Mucosa of descending colon (tissue), 3 donors: Measurements from ENCODE around the gene MTMR6. TPM values are rescaled to one million over a fixed set of nuclear protein-coding genes. Genes with fewer than 3 reads are reported as not detected.

Experiments used
- ATAC-seq: fragments of 200-7000 bp; cut with Tn5 transposase; one replicate; pipeline ENCODE4 v1.9.1; 2020; ENCODE audit warnings: mild to moderate bottlenecking, moderate library complexity
- DNase-seq, 3 donors: peaks; one replicate each; pipeline ENCODE4 v3.0.0-alpha.2; 2020
- H3K36me3 ChIP-seq: fragments of 200-600 bp; one replicate; pipeline ENCODE4 v1.8.0; 2021; ENCODE audit warnings: low read depth, mild to moderate bottlenecking
- H3K4me1 ChIP-seq: fragments of 200-600 bp; one replicate; pipeline ENCODE4 v1.8.0; 2021; ENCODE audit warnings: low read depth, mild to moderate bottlenecking
- H3K4me3 ChIP-seq: fragments of 200-600 bp; one replicate; pipeline ENCODE4 v1.8.0; 2021; ENCODE audit warnings: mild to moderate bottlenecking
- H3K9me3 ChIP-seq: fragments of 200-600 bp; one replicate; pipeline ENCODE4 v1.8.0; 2021; ENCODE audit warnings: mild to moderate bottlenecking
- intact Hi-C, 2 donors: fragments of 100-400 bp; cut with DNase I in 1 of 2; cut with micrococcal nuclease in 1 of 2; formaldehyde crosslinking; loops; one replicate each; pipeline versions ENCODE4 v1.11.0 to v1.11.1; 2022; cut with DNase I, micrococcal nuclease
- long read RNA-seq, 2 donors: library from polyadenylated mRNA; unstranded; transcript quantifications; one replicate each; pipeline ENCODE4 v2.0.0, GENCODE V29; 2019 to 2021
- total RNA-seq, 3 donors: library from RNA; stranded (reverse); fragmentation: NEBNext Ultra II Directional in 2 of 3; extraction: Animal tissue kit (Norgen Biotek cat#: 25700) in 2 of 3; gene quantifications; one replicate each; pipeline versions ENCODE4 v1.2.1 to v1.2.4, GENCODE V29; 2021 to 2023
- TF ChIP-seq, protein P1 (sequence below): fragments of 200-600 bp; IDR thresholded peaks from one replicate; pipeline ENCODE4 v1.8.0; 2022; ENCODE audit warnings: antibody characterized with exemption, mild to moderate bottlenecking
- donor health status: DM: no; HTN: no; CAD: no; lungs with moderate emphysema.
- donor health status: DM: no; HTN: no; CAD: no.
- donor health status: DM: no; HTN: yes; CAD: no.

MTMR6 gene
- 10 to 100 TPM; 10.8 to 18.5 (median 13.7) TPM for total RNA-seq
- long read RNA-seq, donor 1, full-length matches to known transcripts, result 36 of 46 reads
- long read RNA-seq, donor 1, partial matches to known transcripts, result 4 of 46 reads
- long read RNA-seq, donor 1, other reads (novel, unspliced or antisense), result 6 of 46 reads
- long read RNA-seq, donor 2, full-length matches to known transcripts, result 1 of 5 reads
- long read RNA-seq, donor 2, partial matches to known transcripts, result 1 of 5 reads
- long read RNA-seq, donor 2, other reads (novel, unspliced or antisense), result 3 of 5 reads

DNA sequence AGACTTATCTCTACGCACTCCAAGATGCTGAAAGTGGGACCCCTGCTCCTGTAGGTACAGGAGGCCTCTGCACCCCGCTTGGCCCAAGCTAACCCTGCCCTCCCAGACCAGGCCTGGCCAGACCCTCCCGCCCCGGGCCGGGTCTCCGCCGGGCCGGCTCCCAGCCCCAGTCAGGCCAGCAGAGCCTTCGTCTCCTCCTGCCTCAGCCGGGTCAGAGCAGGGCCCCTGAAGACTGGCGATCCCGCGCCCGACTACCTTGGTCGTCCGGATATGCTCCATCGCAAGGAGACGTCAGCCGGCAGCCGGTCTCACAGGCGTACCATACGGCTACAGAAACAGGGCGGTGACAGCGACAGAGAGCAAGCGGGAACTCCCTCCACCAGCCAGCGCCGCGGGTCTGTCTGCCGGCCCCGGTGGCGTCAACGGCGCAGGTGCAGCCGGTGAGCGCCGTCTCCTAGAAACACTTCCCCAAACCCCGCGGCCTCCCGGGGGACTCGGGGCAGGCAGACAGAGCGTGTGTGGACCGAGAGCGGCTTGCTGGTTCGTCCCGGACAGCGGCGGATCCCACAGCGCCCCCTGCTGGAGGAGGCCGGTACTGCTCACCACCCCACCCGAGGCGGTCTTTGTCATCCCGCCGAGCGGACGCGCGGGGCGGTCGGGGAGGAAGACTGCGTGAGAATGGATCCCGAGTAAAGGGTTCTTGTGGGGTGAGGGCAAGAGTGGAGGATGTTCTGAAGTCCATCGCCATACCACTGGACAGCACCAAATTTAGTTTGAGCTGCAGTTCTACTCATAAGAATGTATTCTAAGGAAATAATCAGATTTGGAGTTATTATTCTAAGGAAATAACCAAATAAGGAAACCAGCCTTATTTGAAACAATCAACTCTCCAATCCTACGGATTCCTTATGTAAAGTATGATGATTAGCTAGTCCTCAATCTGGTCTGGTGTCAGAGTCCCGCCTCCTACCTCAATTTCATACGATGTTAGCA is at the start of gene MTMR6:
Gene MTMR6 (minus strand): TSS at position 520 of the 993 bp plus-strand sequence. CDS start 241 bp downstream, at position 279.
- ATAC-seq (peak; percentile 99), DNase-seq (peak; percentile 92 to 95 (median 95))
- H3K4me1 ChIP-seq, result peaks cover 12% of the 10 kb centered on the region
- peak within 1 kb of the TSS; percentile 86 for H3K4me3 ChIP-seq
- no peaks in the 10 kb centered on the region for H3K9me3 ChIP-seq
- intact Hi-C loops, result no loop called here
- TF ChIP-seq, protein P1, sequence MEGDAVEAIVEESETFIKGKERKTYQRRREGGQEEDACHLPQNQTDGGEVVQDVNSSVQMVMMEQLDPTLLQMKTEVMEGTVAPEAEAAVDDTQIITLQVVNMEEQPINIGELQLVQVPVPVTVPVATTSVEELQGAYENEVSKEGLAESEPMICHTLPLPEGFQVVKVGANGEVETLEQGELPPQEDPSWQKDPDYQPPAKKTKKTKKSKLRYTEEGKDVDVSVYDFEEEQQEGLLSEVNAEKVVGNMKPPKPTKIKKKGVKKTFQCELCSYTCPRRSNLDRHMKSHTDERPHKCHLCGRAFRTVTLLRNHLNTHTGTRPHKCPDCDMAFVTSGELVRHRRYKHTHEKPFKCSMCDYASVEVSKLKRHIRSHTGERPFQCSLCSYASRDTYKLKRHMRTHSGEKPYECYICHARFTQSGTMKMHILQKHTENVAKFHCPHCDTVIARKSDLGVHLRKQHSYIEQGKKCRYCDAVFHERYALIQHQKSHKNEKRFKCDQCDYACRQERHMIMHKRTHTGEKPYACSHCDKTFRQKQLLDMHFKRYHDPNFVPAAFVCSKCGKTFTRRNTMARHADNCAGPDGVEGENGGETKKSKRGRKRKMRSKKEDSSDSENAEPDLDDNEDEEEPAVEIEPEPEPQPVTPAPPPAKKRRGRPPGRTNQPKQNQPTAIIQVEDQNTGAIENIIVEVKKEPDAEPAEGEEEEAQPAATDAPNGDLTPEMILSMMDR, result peak; percentile 100
- no peaks in the 10 kb centered on the region for H3K36me3 ChIP-seq

DNA sequence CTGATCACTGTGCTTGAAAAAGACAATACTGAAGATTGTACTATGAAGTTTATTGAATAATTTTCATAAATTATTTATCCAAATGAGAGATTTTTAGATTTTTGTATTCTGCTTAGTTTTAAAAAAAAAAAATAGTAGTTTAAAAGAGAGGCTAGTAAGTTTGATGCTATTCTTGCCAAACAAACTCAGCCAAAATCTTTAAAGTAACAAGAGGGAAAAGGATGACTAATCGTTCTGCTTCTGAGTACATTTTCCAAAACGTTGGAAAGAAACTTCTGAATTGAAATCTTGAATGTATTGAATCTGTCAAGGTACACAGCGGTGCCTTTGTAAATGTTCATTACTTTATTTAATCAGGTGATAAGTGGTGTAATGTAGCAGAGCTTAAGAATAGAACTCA is 48.6 kb upstream of the MTMR6 start:
- intact Hi-C loops, result no loop called here
- H3K36me3 ChIP-seq, result no peaks in the 10 kb centered on the region
- no peaks in the 10 kb centered on the region for H3K4me1 ChIP-seq
- no peaks in the 10 kb centered on the region for H3K9me3 ChIP-seq
- DNase-seq (no peak), ATAC-seq (no peak)
- TF ChIP-seq, protein P1, result no peak
- H3K4me3 ChIP-seq, result no peak overlapping the region

GRCh38 chr13:25330541-25330940 is 43.3 kb upstream of the MTMR6 start:
- no peaks in the 10 kb centered on the region for H3K9me3 ChIP-seq
- no peak overlapping the region for H3K4me3 ChIP-seq
- no peak for ATAC-seq
- intact Hi-C loops, result no loop called here
- no peaks in the 10 kb centered on the region for H3K4me1 ChIP-seq
- peaks cover 5% of the 10 kb centered on the region for H3K36me3 ChIP-seq
- no peak for DNase-seq
- TF ChIP-seq, protein P1, result no peak

GRCh38 chr13:25329706-25330105 is 42.4 kb upstream of the MTMR6 start:
- intact Hi-C loops, result loop anchor here in 1 of 2 donors (2.0 kb wide), 1 partner anchor 69 kb away; no protein-coding TSS in a partner anchor
- no peak for ATAC-seq
- DNase-seq, result no peak

DNA sequence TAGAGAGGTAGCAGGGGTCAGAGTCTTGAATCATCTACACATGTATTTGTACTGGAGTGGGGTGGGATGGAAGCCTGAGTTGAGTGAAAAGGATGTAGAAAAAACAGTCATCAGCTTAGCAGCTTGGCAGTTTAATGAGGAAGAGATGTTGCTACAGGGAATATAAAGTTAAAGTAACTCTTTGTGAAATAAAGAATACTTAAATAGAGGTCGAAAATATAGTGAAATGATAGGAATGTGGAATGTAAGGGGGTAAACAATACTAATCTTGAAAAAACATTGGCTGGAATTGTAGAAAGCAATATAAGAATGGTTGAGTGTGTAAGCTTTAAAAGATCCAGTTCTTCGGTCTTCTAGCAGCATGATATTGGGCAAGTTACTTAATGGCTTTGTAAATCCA is 36.8 kb upstream of the MTMR6 start:
- Histone ChIP-seq H3K36me3 (peaks cover 9% of the 10 kb centered on the region), H3K9me3 (no peaks in the 10 kb centered on the region), H3K4me3 (no peak overlapping the region), H3K4me1 (no peaks in the 10 kb centered on the region)
- ATAC-seq (no peak), DNase-seq (no peak)
- TF ChIP-seq, protein P1, result no peak
- intact Hi-C loops, result no loop called here

More at GRCh38 chr13:25329706-25330105, 42.4 kb upstream of the MTMR6 start:
- Histone ChIP-seq H3K4me1 (no peaks in the 10 kb centered on the region), H3K36me3 (peaks cover 9% of the 10 kb centered on the region), H3K4me3 (no peak overlapping the region), H3K9me3 (no peaks in the 10 kb centered on the region)
- TF ChIP-seq, protein P1, result no peak
